ENCODE measurements around the gene ACBD3. TPM values are rescaled to one million over a fixed set of nuclear protein-coding genes. Genes with fewer than 3 reads are reported as not detected.

ACBD3 gene
- total RNA-seq, 1 donor from 2014 or later, result 58.2 TPM

DNA sequence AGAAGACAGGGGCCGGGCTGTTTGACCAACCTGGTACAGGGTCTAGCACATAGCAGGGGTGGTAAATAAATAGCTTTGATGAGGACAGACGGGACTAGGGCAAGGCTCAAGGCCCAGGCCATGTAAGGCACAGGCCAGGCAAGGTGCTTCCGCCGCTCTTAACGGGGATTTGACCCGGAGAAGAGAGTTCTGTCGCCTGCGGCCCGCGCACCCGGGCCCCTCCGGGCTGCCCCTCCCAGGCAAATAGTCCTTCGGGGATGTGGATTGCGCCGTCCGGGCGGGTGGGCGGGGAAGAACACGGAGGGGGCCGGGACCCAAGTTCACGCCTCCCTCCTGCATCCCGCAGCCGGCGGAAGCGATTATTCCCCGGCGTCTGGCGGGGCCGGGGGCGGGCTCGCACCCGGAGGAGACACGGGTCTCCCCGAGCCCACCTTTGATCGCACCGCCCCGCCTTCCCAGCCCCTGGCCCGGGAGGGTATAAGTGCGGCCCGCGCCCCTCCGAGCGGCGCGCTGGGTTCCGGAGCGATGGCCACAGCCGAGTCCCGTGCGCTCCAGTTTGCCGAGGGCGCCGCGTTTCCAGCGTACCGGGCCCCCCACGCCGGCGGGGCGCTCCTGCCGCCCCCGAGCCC lies 36.7 kb upstream of the ACBD3 start, which contains the start of gene MIXL1:
Gene MIXL1, plus strand, starts transcription at position 508 of the 629 bp plus-strand sequence. Its CDS starts 18 bp downstream, at position 526.
- DNase-seq (ENCODE audit: low read depth) (no peak), FAIRE-seq (no peak)
- no peaks in the 10 kb centered on the region for H3K36me3 ChIP-seq (ENCODE audit: control insufficient read depth, insufficient read depth, low read length)
- TF ChIP-seq, protein P1, sequence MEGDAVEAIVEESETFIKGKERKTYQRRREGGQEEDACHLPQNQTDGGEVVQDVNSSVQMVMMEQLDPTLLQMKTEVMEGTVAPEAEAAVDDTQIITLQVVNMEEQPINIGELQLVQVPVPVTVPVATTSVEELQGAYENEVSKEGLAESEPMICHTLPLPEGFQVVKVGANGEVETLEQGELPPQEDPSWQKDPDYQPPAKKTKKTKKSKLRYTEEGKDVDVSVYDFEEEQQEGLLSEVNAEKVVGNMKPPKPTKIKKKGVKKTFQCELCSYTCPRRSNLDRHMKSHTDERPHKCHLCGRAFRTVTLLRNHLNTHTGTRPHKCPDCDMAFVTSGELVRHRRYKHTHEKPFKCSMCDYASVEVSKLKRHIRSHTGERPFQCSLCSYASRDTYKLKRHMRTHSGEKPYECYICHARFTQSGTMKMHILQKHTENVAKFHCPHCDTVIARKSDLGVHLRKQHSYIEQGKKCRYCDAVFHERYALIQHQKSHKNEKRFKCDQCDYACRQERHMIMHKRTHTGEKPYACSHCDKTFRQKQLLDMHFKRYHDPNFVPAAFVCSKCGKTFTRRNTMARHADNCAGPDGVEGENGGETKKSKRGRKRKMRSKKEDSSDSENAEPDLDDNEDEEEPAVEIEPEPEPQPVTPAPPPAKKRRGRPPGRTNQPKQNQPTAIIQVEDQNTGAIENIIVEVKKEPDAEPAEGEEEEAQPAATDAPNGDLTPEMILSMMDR (IDR thresholded peaks at IDR 0.05; ENCODE audit: insufficient read depth, low read length, severe bottlenecking), result no peak
- peak within 1 kb of the TSS; percentile 34 for H3K4me3 ChIP-seq (ENCODE audit: low read depth, low read length)
- H3K27me3 ChIP-seq (ENCODE audit: control insufficient read depth, insufficient read depth, low read length), result peaks cover 2% of the 10 kb centered on the region

DNA sequence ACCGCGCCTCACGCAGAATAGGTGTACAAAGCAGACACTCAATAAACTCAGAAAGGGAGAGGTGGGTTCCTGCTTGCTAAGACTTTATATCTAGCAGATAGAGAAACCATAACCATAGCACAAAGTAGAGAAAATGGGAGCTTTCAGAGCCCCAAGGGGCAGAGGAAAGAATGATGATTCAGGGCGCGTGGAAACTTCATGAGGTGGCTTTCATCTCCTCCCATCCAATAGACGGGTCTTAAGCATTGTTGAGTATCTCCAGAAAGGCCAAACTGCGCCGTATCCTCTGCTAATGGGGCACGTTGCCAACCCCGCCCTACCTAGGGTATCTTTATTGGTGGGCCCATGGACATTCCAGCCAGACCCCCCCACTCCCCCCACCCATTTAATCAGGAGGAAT lies 36.1 kb upstream of the ACBD3 start:
- Histone ChIP-seq H3K27me3 (ENCODE audit: control insufficient read depth, insufficient read depth, low read length) (peaks cover 2% of the 10 kb centered on the region), H3K36me3 (ENCODE audit: control insufficient read depth, insufficient read depth, low read length) (no peaks in the 10 kb centered on the region), H3K4me3 (ENCODE audit: low read depth, low read length) (no peak overlapping the region)
- TF ChIP-seq, protein P1 (IDR thresholded peaks at IDR 0.05; ENCODE audit: insufficient read depth, low read length, severe bottlenecking), result no peak
- DNase-seq (ENCODE audit: low read depth), result no peak
- FAIRE-seq, result no peak

DNA sequence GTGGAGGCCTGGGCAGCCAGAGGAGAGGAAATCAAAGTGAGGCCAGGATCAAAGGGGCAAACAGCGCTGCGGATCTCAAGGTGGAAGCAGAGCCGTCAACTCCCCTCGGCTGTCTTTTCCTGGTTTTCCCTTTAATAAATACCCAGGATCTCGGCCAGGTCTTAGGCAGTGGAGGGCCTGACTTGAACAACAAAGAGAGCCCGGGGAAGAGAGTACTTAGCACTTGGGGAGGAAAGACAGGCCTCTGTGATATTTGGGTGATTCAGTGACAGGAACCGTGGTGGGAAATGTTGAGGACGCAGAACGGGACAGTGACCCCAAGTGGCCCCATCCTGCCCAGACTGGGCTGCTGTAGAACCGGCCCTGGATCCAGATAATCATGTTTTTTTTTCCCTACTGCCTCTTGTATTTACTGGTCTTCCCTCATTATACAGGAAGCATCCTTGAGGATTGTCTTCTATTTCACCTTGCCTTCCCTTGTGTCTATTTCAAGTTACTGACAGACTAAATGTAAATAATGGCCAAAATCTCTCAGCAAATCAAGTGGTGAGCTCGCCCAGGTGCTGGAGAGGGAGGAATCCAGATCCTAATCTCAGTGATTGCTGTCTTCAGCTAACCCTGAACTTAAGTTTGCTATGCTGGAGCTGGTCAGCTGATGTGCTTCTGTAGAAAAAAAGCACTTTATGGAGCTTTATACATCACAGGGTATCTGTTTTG lies 34.1 kb upstream of the ACBD3 start:
- no peak for FAIRE-seq
- TF ChIP-seq, protein P1 (IDR thresholded peaks at IDR 0.05; ENCODE audit: insufficient read depth, low read length, severe bottlenecking), result no peak

DNA sequence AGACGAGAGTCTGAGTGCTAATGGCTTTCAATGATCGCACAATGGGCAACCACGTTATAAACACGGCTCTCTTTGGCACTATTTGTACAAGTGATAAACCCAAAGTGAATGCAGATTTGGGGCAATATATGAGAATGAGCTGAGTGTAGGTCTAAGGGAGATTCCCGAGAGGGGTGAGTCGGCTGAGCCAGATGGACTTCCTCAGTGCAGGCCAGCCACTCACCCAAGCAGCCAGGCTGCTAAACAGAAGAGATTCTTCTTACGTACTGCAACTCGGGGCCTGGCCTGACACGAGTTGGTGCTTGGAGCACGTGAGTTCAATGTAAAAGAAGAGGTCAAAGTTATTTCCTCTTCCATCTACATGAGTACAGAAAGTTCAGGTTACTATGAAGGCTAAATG lies 30.7 kb upstream of the ACBD3 start:
- DNase-seq (ENCODE audit: low read depth) (no peak), FAIRE-seq (no peak)
- Histone ChIP-seq H3K4me3 (ENCODE audit: low read depth, low read length) (no peak overlapping the region), H3K36me3 (ENCODE audit: control insufficient read depth, insufficient read depth, low read length) (no peaks in the 10 kb centered on the region), H3K27me3 (ENCODE audit: control insufficient read depth, insufficient read depth, low read length) (no peaks in the 10 kb centered on the region)
- TF ChIP-seq, protein P1 (IDR thresholded peaks at IDR 0.05; ENCODE audit: insufficient read depth, low read length, severe bottlenecking), result no peak

More for the DNA sequence above, 34.1 kb upstream of the ACBD3 start:
- no peak for DNase-seq (ENCODE audit: low read depth)
- Histone ChIP-seq H3K36me3 (ENCODE audit: control insufficient read depth, insufficient read depth, low read length) (no peaks in the 10 kb centered on the region), H3K27me3 (ENCODE audit: control insufficient read depth, insufficient read depth, low read length) (peaks cover 2% of the 10 kb centered on the region), H3K4me3 (ENCODE audit: low read depth, low read length) (no peak overlapping the region)

DNA sequence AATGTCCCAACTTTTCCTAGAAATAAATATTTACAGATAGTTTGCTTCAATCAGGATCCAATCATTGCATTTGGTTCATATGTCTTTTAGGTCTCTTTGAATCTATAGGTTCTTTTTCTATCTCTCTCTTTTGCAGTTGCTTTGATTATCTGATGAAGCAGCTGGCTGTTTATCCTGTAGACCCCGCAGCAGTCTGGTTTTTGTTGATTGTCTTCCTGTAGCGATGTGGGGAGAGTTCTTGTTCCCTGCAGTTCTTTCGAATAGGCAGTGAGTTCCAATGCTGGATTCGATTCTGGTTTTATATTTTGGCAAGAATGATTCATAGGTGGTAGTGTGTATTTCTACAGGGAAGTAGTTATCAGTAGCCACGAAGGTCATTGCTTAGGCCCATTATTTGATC lies 29.5 kb upstream of the ACBD3 start:
- Histone ChIP-seq H3K4me3 (ENCODE audit: low read depth, low read length) (no peak overlapping the region), H3K36me3 (ENCODE audit: control insufficient read depth, insufficient read depth, low read length) (no peaks in the 10 kb centered on the region), H3K27me3 (ENCODE audit: control insufficient read depth, insufficient read depth, low read length) (no peaks in the 10 kb centered on the region)
- DNase-seq (ENCODE audit: low read depth) (no peak), FAIRE-seq (no peak)
- TF ChIP-seq, protein P1 (IDR thresholded peaks at IDR 0.05; ENCODE audit: insufficient read depth, low read length, severe bottlenecking), result no peak

Data from bronchial epithelial cell (primary cell).